PC-3 (cell line): Measurements from ENCODE around the gene EP400. TPM values are rescaled to one million over a fixed set of nuclear protein-coding genes. Genes with fewer than 3 reads are reported as not detected.

Experiments used
- ATAC-seq: fragments of 200-7000 bp; cut with Tn5 transposase; 2 replicates; pipeline ENCODE4 v1.9.1; 2020; ENCODE audit warnings: mild to moderate bottlenecking, moderate library complexity
- BruUV-seq: library from RNA; stranded (reverse); fragments of 400-500 nt; replicated peaks from 2 replicates; lab custom pipeline; 2021; lab: Mats Ljungman, UMichigan
- CTCF ChIA-PET: fragments of 300-600 bp; sonication (Branson Sonifier 250); formaldehyde crosslinking; loops from one replicate; lab custom pipeline; 2022; ENCODE audit warnings: antibody characterized with exemption; lab: Charles Lee
- POLR2A ChIA-PET: fragments of 300-600 bp; sonication (Branson Sonifier 250); formaldehyde crosslinking; loops from one replicate; lab custom pipeline; 2022; ENCODE audit warnings: antibody characterized with exemption; ENCODE audit not compliant: unreplicated experiment; lab: Charles Lee
- DNase-seq: peaks from one replicate; pipeline ENCODE4 v3.0.0-alpha.2; 2015
- H2AFZ ChIP-seq: fragments of 300-600 bp; sonication (generic); 2 replicates; pipeline ENCODE4 v1.6.0; 2016; ENCODE audit warnings: antibody characterized with exemption, low read length
- H3F3A ChIP-seq: fragments of 300-600 bp; sonication (generic); one replicate; pipeline ENCODE4 v1.6.0; 2017; ENCODE audit warnings: antibody characterized with exemption, low read length, control low read depth, mild to moderate bottlenecking; ENCODE audit not compliant: unreplicated experiment
- H3K27ac ChIP-seq: fragments of 300-600 bp; sonication (generic); 2 replicates; pipeline ENCODE4 v1.5.1; 2016; ENCODE audit warnings: mild to moderate bottlenecking, low read length
- H3K27me3 ChIP-seq: fragments of 300-600 bp; sonication (generic); 2 replicates; pipeline ENCODE4 v1.6.1; 2016; ENCODE audit warnings: low read length, mixed read lengths
- H3K36me3 ChIP-seq: fragments of 300-600 bp; sonication (generic); 2 replicates; pipeline ENCODE4 v1.6.1; 2016; ENCODE audit warnings: low read depth, mixed run types, low read length, mixed read lengths
- H3K4me1 ChIP-seq: fragments of 300-600 bp; sonication (generic); 2 replicates; pipeline ENCODE4 v1.5.1; 2016; ENCODE audit warnings: low read length; ENCODE audit not compliant: insufficient read depth
- H3K4me2 ChIP-seq: fragments of 300-600 bp; sonication (generic); 2 replicates; pipeline ENCODE4 v1.6.0; 2016; ENCODE audit warnings: low read length
- H3K4me3 ChIP-seq: fragments of 300-600 bp; sonication (generic); 2 replicates; pipeline ENCODE4 v1.5.1; 2016; ENCODE audit warnings: mild to moderate bottlenecking, low read length, mixed read lengths
- H3K79me2 ChIP-seq: fragments of 300-600 bp; sonication (generic); 2 replicates; pipeline ENCODE4 v1.6.1; 2017; ENCODE audit warnings: low read length, mixed read lengths
- H3K9ac ChIP-seq: fragments of 300-600 bp; sonication (generic); 2 replicates; pipeline ENCODE4 v1.6.0; 2016; ENCODE audit warnings: mild to moderate bottlenecking, low read length
- H3K9me2 ChIP-seq: fragments of 300-600 bp; sonication (generic); replicated peaks from 2 replicates; pipeline ENCODE4 v1.6.1; 2016; ENCODE audit warnings: mixed run types, low read length, mixed read lengths
- H3K9me3 ChIP-seq: fragments of 300-600 bp; sonication (generic); 2 replicates; pipeline ENCODE4 v1.6.1; 2016; ENCODE audit warnings: low read length, mixed read lengths
- H4K20me1 ChIP-seq: fragments of 300-600 bp; sonication (generic); 2 replicates; pipeline ENCODE4 v1.6.1; 2016; ENCODE audit warnings: low read length, mixed read lengths
- EZH2 ChIP-seq: fragments of 300-600 bp; sonication (generic); IDR thresholded peaks from one replicate; pipeline ENCODE4 v1.6.1; 2017; ENCODE audit warnings: antibody characterized with exemption, mild to moderate bottlenecking, low read length; ENCODE audit not compliant: unreplicated experiment
- EZH2phosphoT487 ChIP-seq: fragments of 300-600 bp; sonication (generic); IDR thresholded peaks from 2 replicates; pipeline ENCODE4 v1.6.1; 2018; ENCODE audit warnings: mild to moderate bottlenecking, antibody characterized with exemption, low read length, borderline replicate concordance
- intact Hi-C: fragments of 100-400 bp; cut with micrococcal nuclease; formaldehyde crosslinking; loops from 2 replicates; pipeline ENCODE4 v1.9.0; 2023
- total RNA-seq: library from RNA; depleted of rRNA; stranded (reverse); fragments of >200 nt; gene quantifications from 2 replicates; pipeline ENCODE4 v1.2.3, GENCODE V29; 2014
- TF ChIP-seq, protein P1 (sequence below): fragments of 300-600 bp; sonication (generic); conservative IDR thresholded peaks from 2 replicates; pipeline ENCODE4 v1.5.1; 2017; ENCODE audit warnings: antibody characterized with exemption, low read depth, mild to moderate bottlenecking, low read length

The EP400 gene
- total RNA-seq, 1 experiment from 2014 or later: 20.2 TPM

DNA sequence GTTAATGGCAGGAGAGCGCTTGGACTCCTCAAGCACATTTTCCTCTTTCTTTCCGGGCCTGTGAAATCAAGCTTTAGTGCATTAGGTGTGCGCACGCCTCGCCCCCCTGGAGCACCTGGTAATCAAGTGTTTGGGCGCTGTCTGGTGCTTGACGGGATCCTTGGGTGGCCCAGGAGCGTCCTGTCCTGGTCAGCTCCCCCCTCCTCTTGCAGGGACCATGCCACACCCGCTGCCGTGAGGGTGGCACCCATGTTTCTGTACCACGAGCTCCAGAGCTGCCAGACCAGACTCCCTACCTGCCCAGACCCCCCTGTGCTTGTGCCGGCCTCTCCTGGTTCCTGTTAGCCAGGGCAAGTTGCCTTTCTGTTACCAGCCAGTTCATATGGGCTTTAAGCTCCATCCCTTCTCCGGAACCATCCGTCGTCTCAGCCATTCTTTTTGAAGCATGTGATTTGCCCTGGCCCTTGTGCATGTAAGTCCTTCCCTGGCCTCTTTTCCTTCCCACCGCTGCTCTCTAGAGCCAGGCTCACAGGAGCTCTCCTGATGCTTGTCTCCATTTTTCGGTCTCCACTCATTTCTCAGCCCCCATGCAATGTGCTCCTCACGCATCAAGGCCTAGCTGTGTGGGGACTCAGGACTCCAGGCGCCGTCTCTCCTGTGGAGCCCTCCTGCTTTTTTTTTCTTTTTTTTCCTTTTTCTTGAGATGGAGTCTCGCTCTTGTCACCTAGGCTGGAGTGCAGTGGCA lies 66.1 kb downstream of the EP400 start:
- Histone ChIP-seq H3K9me3 (no peaks in the 10 kb centered on the region), H3K9me2 (no peaks in the 10 kb centered on the region), H3K79me2 (no peaks in the 10 kb centered on the region), H4K20me1 (no peaks in the 10 kb centered on the region), H3K27ac (no peak overlapping the region), H3K4me2 (no peak overlapping the region), H3K9ac (no peak overlapping the region), H2AFZ (no peak overlapping the region), H3K4me1 (no peaks in the 10 kb centered on the region), H3F3A (no peaks in the 10 kb centered on the region), H3K4me3 (no peak overlapping the region), H3K36me3 (peaks cover 78% of the 10 kb centered on the region), H3K27me3 (no peaks in the 10 kb centered on the region)
- ChIA-PET CTCF (no interaction called here), POLR2A (interaction anchor here (0.6 kb wide), 1 partner anchor 146 kb away, joined by 3 read pairs; no protein-coding TSS in a partner anchor)
- ATAC-seq: no peak
- BruUV-seq: no TSS peak
- DNase-seq: no peak
- TF ChIP-seq EZH2phosphoT487 (no peak), EZH2 (no peak)
- TF ChIP-seq, protein P1, sequence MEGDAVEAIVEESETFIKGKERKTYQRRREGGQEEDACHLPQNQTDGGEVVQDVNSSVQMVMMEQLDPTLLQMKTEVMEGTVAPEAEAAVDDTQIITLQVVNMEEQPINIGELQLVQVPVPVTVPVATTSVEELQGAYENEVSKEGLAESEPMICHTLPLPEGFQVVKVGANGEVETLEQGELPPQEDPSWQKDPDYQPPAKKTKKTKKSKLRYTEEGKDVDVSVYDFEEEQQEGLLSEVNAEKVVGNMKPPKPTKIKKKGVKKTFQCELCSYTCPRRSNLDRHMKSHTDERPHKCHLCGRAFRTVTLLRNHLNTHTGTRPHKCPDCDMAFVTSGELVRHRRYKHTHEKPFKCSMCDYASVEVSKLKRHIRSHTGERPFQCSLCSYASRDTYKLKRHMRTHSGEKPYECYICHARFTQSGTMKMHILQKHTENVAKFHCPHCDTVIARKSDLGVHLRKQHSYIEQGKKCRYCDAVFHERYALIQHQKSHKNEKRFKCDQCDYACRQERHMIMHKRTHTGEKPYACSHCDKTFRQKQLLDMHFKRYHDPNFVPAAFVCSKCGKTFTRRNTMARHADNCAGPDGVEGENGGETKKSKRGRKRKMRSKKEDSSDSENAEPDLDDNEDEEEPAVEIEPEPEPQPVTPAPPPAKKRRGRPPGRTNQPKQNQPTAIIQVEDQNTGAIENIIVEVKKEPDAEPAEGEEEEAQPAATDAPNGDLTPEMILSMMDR: no peak
- intact Hi-C loops: no loop called here

DNA sequence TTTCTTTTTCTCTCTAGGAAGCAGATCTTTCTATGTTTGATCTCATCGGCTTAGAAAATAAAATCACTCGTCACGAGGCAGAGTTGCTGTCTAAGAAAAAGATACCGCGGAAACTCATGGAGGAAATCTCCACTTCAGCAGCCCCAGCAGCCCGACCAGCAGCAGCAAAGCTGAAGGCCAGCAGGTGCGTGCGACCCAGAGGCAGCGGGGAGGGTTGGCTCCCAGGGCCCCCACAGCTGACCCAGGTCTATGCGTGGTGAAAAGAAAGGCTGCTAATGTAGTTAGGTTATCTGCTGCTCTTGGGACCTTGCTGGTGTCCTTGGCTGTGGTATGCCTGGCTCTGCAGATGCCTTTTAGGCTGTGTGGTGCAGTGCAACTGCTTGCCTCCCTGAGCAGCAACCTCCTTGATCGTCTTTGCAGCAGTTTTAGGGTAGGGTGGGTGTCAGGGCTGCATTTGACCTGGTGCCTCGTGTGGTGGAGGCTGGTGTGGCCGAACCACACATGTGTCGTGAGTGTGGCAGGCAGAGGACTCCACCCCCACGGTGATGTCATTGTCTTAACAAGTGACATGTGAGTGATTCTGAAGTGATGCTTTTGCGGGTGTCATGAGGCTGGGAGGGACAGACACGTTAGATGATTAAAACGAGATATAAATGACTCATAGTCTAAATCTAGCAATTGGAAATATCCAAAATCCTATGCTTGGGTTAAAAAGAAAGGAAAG lies 68.6 kb downstream of the EP400 start:
- H3K79me2 ChIP-seq: no peaks in the 10 kb centered on the region
- no peaks in the 10 kb centered on the region for H3F3A ChIP-seq
- H4K20me1 ChIP-seq: no peaks in the 10 kb centered on the region
- H3K27ac ChIP-seq: no peak overlapping the region
- ChIA-PET CTCF (no interaction called here), POLR2A (no interaction called here)
- H3K9me2 ChIP-seq: no peaks in the 10 kb centered on the region
- no peaks in the 10 kb centered on the region for H3K9me3 ChIP-seq
- H3K36me3 ChIP-seq: peaks cover 64% of the 10 kb centered on the region; the same call in 1 of the 2 replicates
- no peaks in the 10 kb centered on the region for H3K27me3 ChIP-seq
- no peak overlapping the region for H3K9ac ChIP-seq
- intact Hi-C loops: no loop called here
- H2AFZ ChIP-seq: no peak overlapping the region
- TF ChIP-seq EZH2: no peak
- TF ChIP-seq EZH2phosphoT487: no peak
- no TSS peak for BruUV-seq
- H3K4me3 ChIP-seq: no peak overlapping the region
- H3K4me2 ChIP-seq: no peak overlapping the region
- H3K4me1 ChIP-seq: no peaks in the 10 kb centered on the region
- ATAC-seq (0 out of 2 replicates have a peak, but pooled peaks have one; percentile 14), DNase-seq (no peak)

- intact Hi-C loops: no loop called here
These were observed 70.1 kb downstream of the EP400 start for GRCh38 chr12:132019891-132020290.

More at GRCh38 chr12:132019891-132020290, 70.1 kb downstream of the EP400 start:
- H3K4me3 ChIP-seq: no peak overlapping the region
- no peaks in the 10 kb centered on the region for H3K79me2 ChIP-seq
- H3K36me3 ChIP-seq: peaks cover 66% of the 10 kb centered on the region; the same call in 1 of the 2 replicates
- H3K9ac ChIP-seq: no peak overlapping the region
- BruUV-seq: no TSS peak
- H3K27me3 ChIP-seq: no peaks in the 10 kb centered on the region
- POLR2A ChIA-PET: no interaction called here
- no peaks in the 10 kb centered on the region for H4K20me1 ChIP-seq
- H3K9me3 ChIP-seq: no peaks in the 10 kb centered on the region
- ATAC-seq: no peak
- no peak overlapping the region for H3K27ac ChIP-seq
- DNase-seq: no peak
- H3K9me2 ChIP-seq: no peaks in the 10 kb centered on the region
- no peaks in the 10 kb centered on the region for H3F3A ChIP-seq
- TF ChIP-seq EZH2 (no peak), EZH2phosphoT487 (no peak)
- TF ChIP-seq, protein P1: no peak
- no peaks in the 10 kb centered on the region for H3K4me1 ChIP-seq
- CTCF ChIA-PET: no interaction called here
- no peak overlapping the region for H3K4me2 ChIP-seq
- no peak overlapping the region for H2AFZ ChIP-seq
